ENCODE measurements around the gene CCL11. TPM values are rescaled to one million over a fixed set of nuclear protein-coding genes. Genes with fewer than 3 reads are reported as not detected.

CCL11 gene
- total RNA-seq, 1 donor from 2014 or later = not detected

GRCh38 chr17:34300652-34301370 is 15.3 kb downstream of the CCL11 start:
- no peaks in the 10 kb centered on the region for H3K79me2 ChIP-seq (ENCODE audit: low read depth)
- peaks cover 5% of the 10 kb centered on the region for H3F3A ChIP-seq (ENCODE audit: low read depth)
- Mint-ChIP-seq H3K36me3 (no peaks in the 10 kb centered on the region), H3K9me3 (no peaks in the 10 kb centered on the region), H3K27ac (no peak overlapping the region), H3K4me1 (peaks cover 9% of the 10 kb centered on the region), H3K27me3 (ENCODE audit: insufficient read depth, low read depth) (peaks cover 6% of the 10 kb centered on the region), H3K4me3 (no peak overlapping the region)
- no peaks in the 10 kb centered on the region for H3K27me3 ChIP-seq
- no peak overlapping the region for H3K4me3 ChIP-seq
- no peak for DNase-seq (ENCODE audit: low spot score)
- H3K36me3 ChIP-seq = no peaks in the 10 kb centered on the region
- no peak overlapping the region for H2AFZ ChIP-seq (replicated peaks)
- no peaks in the 10 kb centered on the region for H3K9me3 ChIP-seq (ENCODE audit: low read depth)
- H3K4me2 ChIP-seq = no peak overlapping the region
- H3K9ac ChIP-seq = no peak overlapping the region
- H4K20me1 ChIP-seq (ENCODE audit: low read depth) = no peaks in the 10 kb centered on the region
- TF ChIP-seq, protein P1, sequence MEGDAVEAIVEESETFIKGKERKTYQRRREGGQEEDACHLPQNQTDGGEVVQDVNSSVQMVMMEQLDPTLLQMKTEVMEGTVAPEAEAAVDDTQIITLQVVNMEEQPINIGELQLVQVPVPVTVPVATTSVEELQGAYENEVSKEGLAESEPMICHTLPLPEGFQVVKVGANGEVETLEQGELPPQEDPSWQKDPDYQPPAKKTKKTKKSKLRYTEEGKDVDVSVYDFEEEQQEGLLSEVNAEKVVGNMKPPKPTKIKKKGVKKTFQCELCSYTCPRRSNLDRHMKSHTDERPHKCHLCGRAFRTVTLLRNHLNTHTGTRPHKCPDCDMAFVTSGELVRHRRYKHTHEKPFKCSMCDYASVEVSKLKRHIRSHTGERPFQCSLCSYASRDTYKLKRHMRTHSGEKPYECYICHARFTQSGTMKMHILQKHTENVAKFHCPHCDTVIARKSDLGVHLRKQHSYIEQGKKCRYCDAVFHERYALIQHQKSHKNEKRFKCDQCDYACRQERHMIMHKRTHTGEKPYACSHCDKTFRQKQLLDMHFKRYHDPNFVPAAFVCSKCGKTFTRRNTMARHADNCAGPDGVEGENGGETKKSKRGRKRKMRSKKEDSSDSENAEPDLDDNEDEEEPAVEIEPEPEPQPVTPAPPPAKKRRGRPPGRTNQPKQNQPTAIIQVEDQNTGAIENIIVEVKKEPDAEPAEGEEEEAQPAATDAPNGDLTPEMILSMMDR (IDR thresholded peaks at IDR 0.05) = no peak
- TF ChIP-seq EZH2phosphoT487 (IDR thresholded peaks at IDR 0.05) (no peak), EZH2 (IDR thresholded peaks at IDR 0.05) (no peak)
- no peaks in the 10 kb centered on the region for H3K4me1 ChIP-seq
- H3K27ac ChIP-seq = no peak overlapping the region

DNA sequence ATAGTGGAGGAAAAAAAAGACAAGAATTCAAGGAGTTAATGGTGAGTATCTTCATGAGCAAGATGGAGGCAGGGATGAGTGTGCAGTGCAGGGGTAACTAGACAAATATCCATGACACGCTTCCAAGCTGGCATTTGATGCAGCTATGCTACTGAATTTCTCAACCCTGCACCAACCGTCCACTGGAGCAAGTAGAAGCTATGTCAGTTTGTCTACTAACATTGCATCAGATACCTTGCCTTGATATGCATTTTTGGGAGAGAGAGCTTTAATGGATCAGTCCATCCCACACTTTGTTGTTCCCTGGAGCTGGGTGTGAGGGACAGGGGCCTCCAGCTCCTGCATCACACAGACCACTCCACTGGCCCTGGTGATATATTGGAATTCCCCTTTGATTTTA is 16.4 kb downstream of the CCL11 start:
- Histone ChIP-seq H3K9ac (no peak overlapping the region), H3K79me2 (ENCODE audit: low read depth) (no peaks in the 10 kb centered on the region), H3K4me2 (no peak overlapping the region), H3K9me3 (ENCODE audit: low read depth) (no peaks in the 10 kb centered on the region), H2AFZ (replicated peaks) (no peak overlapping the region), H4K20me1 (ENCODE audit: low read depth) (no peaks in the 10 kb centered on the region), H3K36me3 (no peaks in the 10 kb centered on the region), H3K4me3 (no peak overlapping the region), H3F3A (ENCODE audit: low read depth) (peaks cover 5% of the 10 kb centered on the region), H3K4me1 (no peaks in the 10 kb centered on the region), H3K27me3 (no peaks in the 10 kb centered on the region), H3K27ac (no peak overlapping the region)
- no peak overlapping the region for H3K27ac Mint-ChIP-seq
- DNase-seq (ENCODE audit: low spot score) = no peak
- H3K4me1 Mint-ChIP-seq = peaks cover 9% of the 10 kb centered on the region
- H3K36me3 Mint-ChIP-seq = no peaks in the 10 kb centered on the region
- TF ChIP-seq, protein P1 (IDR thresholded peaks at IDR 0.05) = no peak
- TF ChIP-seq EZH2phosphoT487 (IDR thresholded peaks at IDR 0.05) = no peak
- H3K4me3 Mint-ChIP-seq = no peak overlapping the region
- H3K27me3 Mint-ChIP-seq (ENCODE audit: insufficient read depth, low read depth) = peaks cover 10% of the 10 kb centered on the region
- no peaks in the 10 kb centered on the region for H3K9me3 Mint-ChIP-seq

GRCh38 chr17:34302636-34303035 is 17.1 kb downstream of the CCL11 start:
- Histone ChIP-seq H3K9me3 (ENCODE audit: low read depth) (no peaks in the 10 kb centered on the region), H3K27ac (no peak overlapping the region), H3K4me1 (no peaks in the 10 kb centered on the region), H2AFZ (replicated peaks) (no peak overlapping the region), H3K36me3 (no peaks in the 10 kb centered on the region), H3K27me3 (no peaks in the 10 kb centered on the region), H3K4me3 (no peak overlapping the region), H3F3A (ENCODE audit: low read depth) (peaks cover 5% of the 10 kb centered on the region), H4K20me1 (ENCODE audit: low read depth) (no peaks in the 10 kb centered on the region), H3K79me2 (ENCODE audit: low read depth) (no peaks in the 10 kb centered on the region), H3K9ac (no peak overlapping the region), H3K4me2 (no peak overlapping the region)
- H3K27ac Mint-ChIP-seq = no peak overlapping the region
- TF ChIP-seq, protein P1 (IDR thresholded peaks at IDR 0.05) = no peak
- TF ChIP-seq EZH2 (IDR thresholded peaks at IDR 0.05) = no peak
- no peak for TF ChIP-seq EZH2phosphoT487 (IDR thresholded peaks at IDR 0.05)
- H3K4me3 Mint-ChIP-seq = no peak overlapping the region
- H3K9me3 Mint-ChIP-seq = no peaks in the 10 kb centered on the region
- no peak for DNase-seq (ENCODE audit: low spot score)
- peaks cover 12% of the 10 kb centered on the region for H3K27me3 Mint-ChIP-seq (ENCODE audit: insufficient read depth, low read depth)
- no peaks in the 10 kb centered on the region for H3K36me3 Mint-ChIP-seq
- H3K4me1 Mint-ChIP-seq = peaks cover 9% of the 10 kb centered on the region
